ENCODE data around the gene SDCBP2. TPM values are rescaled to one million over a fixed set of nuclear protein-coding genes. Genes with fewer than 3 reads are reported as not detected.
A peak's percentile ranks its signal among the peaks of the same experiment; 100 is the strongest.

SDCBP2 gene
- polyA plus RNA-seq, 1 of the 3 experiments (the other 2 are of a cell fraction): 3.0 TPM

DNA sequence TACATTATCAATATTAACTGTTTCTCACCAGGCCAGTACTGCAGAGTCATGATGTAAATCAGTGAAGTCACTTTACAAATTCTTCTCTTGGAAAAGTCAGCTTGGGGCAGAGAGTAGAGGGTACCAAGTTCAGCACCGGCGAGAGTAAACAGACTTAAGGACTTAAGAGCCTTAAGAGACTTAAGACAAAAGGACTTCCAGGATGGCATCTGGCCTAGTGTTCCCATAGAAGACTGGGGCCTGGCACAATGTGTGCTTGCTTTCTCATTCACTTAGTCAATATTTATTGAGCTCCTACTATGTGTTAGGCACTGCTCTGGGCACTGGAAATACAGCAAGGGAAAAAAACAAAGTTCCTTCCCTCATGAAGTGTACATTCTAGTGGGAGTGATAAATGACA is 64.2 kb downstream of the SDCBP2 start:
- H3F3A ChIP-seq (replicated peaks; ENCODE audit: insufficient read depth): peaks cover 3% of the 10 kb centered on the region
- 96% methylated on average over 2 of the region's 2 CpGs for WGBS (ENCODE audit: low lambda C conversion rate)
- H3K4me3 ChIP-seq (ENCODE audit: low read depth in 2 of 2, low read length in 1 of 2): no peak overlapping the region
- ChIA-PET POLR2A (no interaction called here), CTCF (interaction anchor here (1.0 kb wide), 1 partner anchor 39 kb away, joined by 3 read pairs; the partner anchor contains the start of gene RAD21L1)
- TF ChIP-seq RFX5 (IDR thresholded peaks at IDR 0.05; ENCODE audit: low read length) (no peak), YY1 (IDR thresholded peaks at IDR 0.05; ENCODE audit: low read depth) (no peak), FOXM1 (IDR thresholded peaks at IDR 0.05; ENCODE audit: low read depth) (no peak), FOXJ3 (CRISPR knock-in tag; IDR thresholded peaks at IDR 0.05) (no peak), TCF12 (IDR thresholded peaks at IDR 0.05) (no peak), RAD21 (IDR thresholded peaks at IDR 0.05; ENCODE audit: low read length) (no peak), MXI1 (IDR thresholded peaks at IDR 0.05; ENCODE audit: low read depth, low read length) (no peak), NFIC (IDR thresholded peaks at IDR 0.05; ENCODE audit: borderline replicate concordance) (no peak), TAF1 (IDR thresholded peaks at IDR 0.05; ENCODE audit: borderline replicate concordance, low read depth, low read length) (no peak), GABPA (IDR thresholded peaks at IDR 0.05; ENCODE audit: low read depth) (no peak), GATA2 (CRISPR knock-in tag; IDR thresholded peaks at IDR 0.05) (no peak), POLR2AphosphoS5 (IDR thresholded peaks at IDR 0.05; ENCODE audit: low read depth, low read length) (no peak)
- TF ChIP-seq, protein P1, sequence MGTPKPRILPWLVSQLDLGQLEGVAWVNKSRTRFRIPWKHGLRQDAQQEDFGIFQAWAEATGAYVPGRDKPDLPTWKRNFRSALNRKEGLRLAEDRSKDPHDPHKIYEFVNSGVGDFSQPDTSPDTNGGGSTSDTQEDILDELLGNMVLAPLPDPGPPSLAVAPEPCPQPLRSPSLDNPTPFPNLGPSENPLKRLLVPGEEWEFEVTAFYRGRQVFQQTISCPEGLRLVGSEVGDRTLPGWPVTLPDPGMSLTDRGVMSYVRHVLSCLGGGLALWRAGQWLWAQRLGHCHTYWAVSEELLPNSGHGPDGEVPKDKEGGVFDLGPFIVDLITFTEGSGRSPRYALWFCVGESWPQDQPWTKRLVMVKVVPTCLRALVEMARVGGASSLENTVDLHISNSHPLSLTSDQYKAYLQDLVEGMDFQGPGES (IDR thresholded peaks at IDR 0.05; ENCODE audit: low read depth, low read length): no peak
- TF ChIP-seq, protein P2, sequence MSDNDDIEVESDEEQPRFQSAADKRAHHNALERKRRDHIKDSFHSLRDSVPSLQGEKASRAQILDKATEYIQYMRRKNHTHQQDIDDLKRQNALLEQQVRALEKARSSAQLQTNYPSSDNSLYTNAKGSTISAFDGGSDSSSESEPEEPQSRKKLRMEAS (IDR thresholded peaks at IDR 0.05; ENCODE audit: low read depth): no peak
- TF ChIP-seq, protein P3, sequence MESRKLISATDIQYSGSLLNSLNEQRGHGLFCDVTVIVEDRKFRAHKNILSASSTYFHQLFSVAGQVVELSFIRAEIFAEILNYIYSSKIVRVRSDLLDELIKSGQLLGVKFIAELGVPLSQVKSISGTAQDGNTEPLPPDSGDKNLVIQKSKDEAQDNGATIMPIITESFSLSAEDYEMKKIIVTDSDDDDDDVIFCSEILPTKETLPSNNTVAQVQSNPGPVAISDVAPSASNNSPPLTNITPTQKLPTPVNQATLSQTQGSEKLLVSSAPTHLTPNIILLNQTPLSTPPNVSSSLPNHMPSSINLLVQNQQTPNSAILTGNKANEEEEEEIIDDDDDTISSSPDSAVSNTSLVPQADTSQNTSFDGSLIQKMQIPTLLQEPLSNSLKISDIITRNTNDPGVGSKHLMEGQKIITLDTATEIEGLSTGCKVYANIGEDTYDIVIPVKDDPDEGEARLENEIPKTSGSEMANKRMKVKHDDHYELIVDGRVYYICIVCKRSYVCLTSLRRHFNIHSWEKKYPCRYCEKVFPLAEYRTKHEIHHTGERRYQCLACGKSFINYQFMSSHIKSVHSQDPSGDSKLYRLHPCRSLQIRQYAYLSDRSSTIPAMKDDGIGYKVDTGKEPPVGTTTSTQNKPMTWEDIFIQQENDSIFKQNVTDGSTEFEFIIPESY (IDR thresholded peaks at IDR 0.05; ENCODE audit: borderline replicate concordance, low read depth): no peak
- TF ChIP-seq, protein P4, sequence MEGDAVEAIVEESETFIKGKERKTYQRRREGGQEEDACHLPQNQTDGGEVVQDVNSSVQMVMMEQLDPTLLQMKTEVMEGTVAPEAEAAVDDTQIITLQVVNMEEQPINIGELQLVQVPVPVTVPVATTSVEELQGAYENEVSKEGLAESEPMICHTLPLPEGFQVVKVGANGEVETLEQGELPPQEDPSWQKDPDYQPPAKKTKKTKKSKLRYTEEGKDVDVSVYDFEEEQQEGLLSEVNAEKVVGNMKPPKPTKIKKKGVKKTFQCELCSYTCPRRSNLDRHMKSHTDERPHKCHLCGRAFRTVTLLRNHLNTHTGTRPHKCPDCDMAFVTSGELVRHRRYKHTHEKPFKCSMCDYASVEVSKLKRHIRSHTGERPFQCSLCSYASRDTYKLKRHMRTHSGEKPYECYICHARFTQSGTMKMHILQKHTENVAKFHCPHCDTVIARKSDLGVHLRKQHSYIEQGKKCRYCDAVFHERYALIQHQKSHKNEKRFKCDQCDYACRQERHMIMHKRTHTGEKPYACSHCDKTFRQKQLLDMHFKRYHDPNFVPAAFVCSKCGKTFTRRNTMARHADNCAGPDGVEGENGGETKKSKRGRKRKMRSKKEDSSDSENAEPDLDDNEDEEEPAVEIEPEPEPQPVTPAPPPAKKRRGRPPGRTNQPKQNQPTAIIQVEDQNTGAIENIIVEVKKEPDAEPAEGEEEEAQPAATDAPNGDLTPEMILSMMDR (IDR thresholded peaks at IDR 0.05): no peak
- TF ChIP-seq, protein P5, sequence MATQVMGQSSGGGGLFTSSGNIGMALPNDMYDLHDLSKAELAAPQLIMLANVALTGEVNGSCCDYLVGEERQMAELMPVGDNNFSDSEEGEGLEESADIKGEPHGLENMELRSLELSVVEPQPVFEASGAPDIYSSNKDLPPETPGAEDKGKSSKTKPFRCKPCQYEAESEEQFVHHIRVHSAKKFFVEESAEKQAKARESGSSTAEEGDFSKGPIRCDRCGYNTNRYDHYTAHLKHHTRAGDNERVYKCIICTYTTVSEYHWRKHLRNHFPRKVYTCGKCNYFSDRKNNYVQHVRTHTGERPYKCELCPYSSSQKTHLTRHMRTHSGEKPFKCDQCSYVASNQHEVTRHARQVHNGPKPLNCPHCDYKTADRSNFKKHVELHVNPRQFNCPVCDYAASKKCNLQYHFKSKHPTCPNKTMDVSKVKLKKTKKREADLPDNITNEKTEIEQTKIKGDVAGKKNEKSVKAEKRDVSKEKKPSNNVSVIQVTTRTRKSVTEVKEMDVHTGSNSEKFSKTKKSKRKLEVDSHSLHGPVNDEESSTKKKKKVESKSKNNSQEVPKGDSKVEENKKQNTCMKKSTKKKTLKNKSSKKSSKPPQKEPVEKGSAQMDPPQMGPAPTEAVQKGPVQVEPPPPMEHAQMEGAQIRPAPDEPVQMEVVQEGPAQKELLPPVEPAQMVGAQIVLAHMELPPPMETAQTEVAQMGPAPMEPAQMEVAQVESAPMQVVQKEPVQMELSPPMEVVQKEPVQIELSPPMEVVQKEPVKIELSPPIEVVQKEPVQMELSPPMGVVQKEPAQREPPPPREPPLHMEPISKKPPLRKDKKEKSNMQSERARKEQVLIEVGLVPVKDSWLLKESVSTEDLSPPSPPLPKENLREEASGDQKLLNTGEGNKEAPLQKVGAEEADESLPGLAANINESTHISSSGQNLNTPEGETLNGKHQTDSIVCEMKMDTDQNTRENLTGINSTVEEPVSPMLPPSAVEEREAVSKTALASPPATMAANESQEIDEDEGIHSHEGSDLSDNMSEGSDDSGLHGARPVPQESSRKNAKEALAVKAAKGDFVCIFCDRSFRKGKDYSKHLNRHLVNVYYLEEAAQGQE (IDR thresholded peaks at IDR 0.05; ENCODE audit: low read depth, low read length): no peak
- H3K27ac ChIP-seq (ENCODE audit: low read depth in 2 of 2, low read length in 1 of 2): no peak overlapping the region
- no peaks in the 10 kb centered on the region; the same call in 1 of the 2 replicates for H3K79me2 ChIP-seq (ENCODE audit: insufficient read depth)
- H3K9me2 ChIP-seq: no peaks in the 10 kb centered on the region
- no peaks in the 10 kb centered on the region for H3K36me3 ChIP-seq (replicated peaks in 1 of 2; ENCODE audit: control insufficient read depth in 1 of 2, insufficient read depth in 2 of 2, low read length in 1 of 2)
- no peaks in the 10 kb centered on the region for H4K20me1 ChIP-seq (ENCODE audit: insufficient read depth)
- DNase-seq: no peak
- H3K9me3 ChIP-seq: 0 out of 2 replicates have a peak, but pooled peaks cover 5% of the 10 kb centered on the region
- H3K4me2 ChIP-seq: no peak overlapping the region
- 0 out of 2 replicates have a peak overlapping the region, but pooled peaks have one; percentile 85 for H2AFZ ChIP-seq (ENCODE audit: low read depth)
- H3K9ac ChIP-seq: no peak overlapping the region
- H3K27me3 ChIP-seq (ENCODE audit: insufficient read depth): no peaks in the 10 kb centered on the region
- peaks cover 4 to 15% of the 10 kb centered on the region in 2 experiments; a peak in 2 of 4 replicates for H3K4me1 ChIP-seq (ENCODE audit: control insufficient read depth in 1 of 2, insufficient read depth in 2 of 2, low read depth in 1 of 2, low read length in 1 of 2)
